Ishikawa (cell line): Measurements from ENCODE around the gene AK5.

Experiments
- CEBPB ChIP-seq: IDR thresholded peaks from 2 replicates; pipeline ENCODE4 v1.6.1; 2012
- CREB1 ChIP-seq: IDR thresholded peaks from 2 replicates; pipeline ENCODE4 v1.6.1; 2012; ENCODE audit warnings: low read depth
- EGR1 ChIP-seq: IDR thresholded peaks from 2 replicates; pipeline ENCODE4 v1.6.1; 2012
- EP300 ChIP-seq: IDR thresholded peaks from 2 replicates; pipeline ENCODE4 v1.6.1; 2012; ENCODE audit warnings: borderline replicate concordance
- FOXM1 ChIP-seq: IDR thresholded peaks from 2 replicates; pipeline ENCODE4 v1.6.1; 2012; ENCODE audit warnings: low read depth, borderline replicate concordance
- MAX ChIP-seq: IDR thresholded peaks from 2 replicates; pipeline ENCODE4 v1.6.1; 2012
- NFIC ChIP-seq: IDR thresholded peaks from 2 replicates; pipeline ENCODE4 v1.6.1; 2012
- RAD21 ChIP-seq: IDR thresholded peaks from 2 replicates; pipeline ENCODE4 v1.6.1; 2012; ENCODE audit warnings: low read depth
- REST ChIP-seq: IDR thresholded peaks from 2 replicates; pipeline ENCODE4 v1.6.1; 2012; ENCODE audit warnings: low read depth, mild to moderate bottlenecking
- TAF1 ChIP-seq: IDR thresholded peaks from 2 replicates; pipeline ENCODE4 v1.6.1; 2012; ENCODE audit warnings: low read depth, mild to moderate bottlenecking
- TCF12 ChIP-seq: IDR thresholded peaks from 2 replicates; pipeline ENCODE4 v1.6.1; 2012; ENCODE audit warnings: low read depth
- TEAD4 ChIP-seq: IDR thresholded peaks from 2 replicates; pipeline ENCODE4 v1.6.1; 2012
- USF1 ChIP-seq: IDR thresholded peaks from 2 replicates; pipeline ENCODE4 v1.6.1; 2012
- YY1 ChIP-seq: IDR thresholded peaks from 2 replicates; pipeline ENCODE4 v1.6.1; 2012; ENCODE audit warnings: low read depth
- ZBTB7A ChIP-seq: IDR thresholded peaks from 2 replicates; pipeline ENCODE4 v1.6.1; 2012; ENCODE audit warnings: low read depth

AK5 gene

GRCh38 chr1:77509051-77509492, 227.3 kb downstream of the AK5 start:
- TF ChIP-seq ZBTB7A = no peak
- no peak for TF ChIP-seq TAF1
- no peak for TF ChIP-seq USF1
- TF ChIP-seq NFIC = no peak
- TF ChIP-seq CEBPB = no peak
- no peak for TF ChIP-seq EP300
- no peak for TF ChIP-seq FOXM1
- no peak for TF ChIP-seq RAD21
- no peak for TF ChIP-seq TEAD4
- no peak for TF ChIP-seq REST
- no peak for TF ChIP-seq YY1

GRCh38 chr1:77509898-77510297, 228.1 kb downstream of the AK5 start:
- TF ChIP-seq YY1 (no peak), EGR1 (no peak), CEBPB (no peak), USF1 (no peak), CREB1 (no peak), REST (no peak), MAX (no peak), NFIC (no peak), ZBTB7A (no peak), TCF12 (no peak), TEAD4 (no peak), EP300 (no peak), TAF1 (no peak), RAD21 (no peak), FOXM1 (no peak)

GRCh38 chr1:77511440-77511840, 229.6 kb downstream of the AK5 start:
- TF ChIP-seq YY1 = no peak
- no peak for TF ChIP-seq REST
- no peak for TF ChIP-seq USF1
- TF ChIP-seq FOXM1 = no peak
- no peak for TF ChIP-seq EGR1
- no peak for TF ChIP-seq ZBTB7A
- TF ChIP-seq RAD21 = no peak
- TF ChIP-seq MAX = no peak
- no peak for TF ChIP-seq TEAD4
- no peak for TF ChIP-seq CREB1
- no peak for TF ChIP-seq CEBPB
- no peak for TF ChIP-seq TAF1
- TF ChIP-seq NFIC = no peak
- no peak for TF ChIP-seq EP300
- TF ChIP-seq TCF12 = no peak
